ENCODE measurements around the gene NEGR1. TPM values are rescaled to one million over a fixed set of nuclear protein-coding genes. Genes with fewer than 3 reads are reported as not detected.

NEGR1 gene
- total and polyA plus RNA-seq, 9 of the 15 experiments (the other 6 are each of a cell fraction or from before 2014, with no cell fraction given): not detected

DNA sequence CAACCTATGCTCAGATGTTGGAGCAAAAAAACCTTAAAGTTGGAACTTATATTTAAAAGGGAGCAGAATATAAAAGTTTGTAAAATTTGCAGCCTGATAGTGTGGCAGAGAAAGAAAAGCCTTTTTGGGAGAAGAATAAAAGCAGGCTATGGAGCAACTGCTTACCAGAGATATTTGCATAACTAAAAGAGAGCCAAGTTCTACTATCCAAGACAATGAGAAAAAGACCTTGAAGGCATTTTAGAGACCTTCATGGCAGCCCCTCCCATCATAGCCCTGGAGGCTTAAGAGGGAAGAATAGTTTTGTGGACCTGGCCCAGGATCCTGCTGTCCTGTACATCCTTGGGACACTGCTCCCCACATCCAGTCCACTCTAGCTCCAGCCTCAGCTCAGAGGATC, 889.0 kb downstream of the NEGR1 start:
- H3K27ac ChIP-seq (ENCODE audit: extremely low read depth, low read depth, low read length): no peak overlapping the region
- no peak for TF ChIP-seq ZNF551 (CRISPR knock-in tag; IDR thresholded peaks at IDR 0.05)
- no peak for TF ChIP-seq HDGF (IDR thresholded peaks at IDR 0.05)
- no peak for TF ChIP-seq SRSF1 (IDR thresholded peaks at IDR 0.05; ENCODE audit: low read depth, low read length)
- TF ChIP-seq E2F3 (CRISPR knock-in tag; IDR thresholded peaks at IDR 0.05): no peak
- TF ChIP-seq CEBPB (tag; IDR thresholded peaks at IDR 0.05): no peak
- no peak for TF ChIP-seq ZNF23 (CRISPR knock-in tag; IDR thresholded peaks at IDR 0.05)
- TF ChIP-seq, protein P1, sequence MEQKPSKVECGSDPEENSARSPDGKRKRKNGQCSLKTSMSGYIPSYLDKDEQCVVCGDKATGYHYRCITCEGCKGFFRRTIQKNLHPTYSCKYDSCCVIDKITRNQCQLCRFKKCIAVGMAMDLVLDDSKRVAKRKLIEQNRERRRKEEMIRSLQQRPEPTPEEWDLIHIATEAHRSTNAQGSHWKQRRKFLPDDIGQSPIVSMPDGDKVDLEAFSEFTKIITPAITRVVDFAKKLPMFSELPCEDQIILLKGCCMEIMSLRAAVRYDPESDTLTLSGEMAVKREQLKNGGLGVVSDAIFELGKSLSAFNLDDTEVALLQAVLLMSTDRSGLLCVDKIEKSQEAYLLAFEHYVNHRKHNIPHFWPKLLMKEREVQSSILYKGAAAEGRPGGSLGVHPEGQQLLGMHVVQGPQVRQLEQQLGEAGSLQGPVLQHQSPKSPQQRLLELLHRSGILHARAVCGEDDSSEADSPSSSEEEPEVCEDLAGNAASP (IDR thresholded peaks at IDR 0.05): no peak
- no peak for TF ChIP-seq CREM (IDR thresholded peaks at IDR 0.05; ENCODE audit: low read depth)
- TF ChIP-seq HOXB6 (CRISPR knock-in tag; IDR thresholded peaks at IDR 0.05; ENCODE audit: borderline replicate concordance): no peak
- no peak for TF ChIP-seq TCF7 (IDR thresholded peaks at IDR 0.05; ENCODE audit: borderline replicate concordance)
- TF ChIP-seq ARHGAP35 (IDR thresholded peaks at IDR 0.05; ENCODE audit: partially characterized antibody): no peak
- TF ChIP-seq TAF9B (IDR thresholded peaks at IDR 0.05; ENCODE audit: partially characterized antibody): no peak
- TF ChIP-seq, protein P2, sequence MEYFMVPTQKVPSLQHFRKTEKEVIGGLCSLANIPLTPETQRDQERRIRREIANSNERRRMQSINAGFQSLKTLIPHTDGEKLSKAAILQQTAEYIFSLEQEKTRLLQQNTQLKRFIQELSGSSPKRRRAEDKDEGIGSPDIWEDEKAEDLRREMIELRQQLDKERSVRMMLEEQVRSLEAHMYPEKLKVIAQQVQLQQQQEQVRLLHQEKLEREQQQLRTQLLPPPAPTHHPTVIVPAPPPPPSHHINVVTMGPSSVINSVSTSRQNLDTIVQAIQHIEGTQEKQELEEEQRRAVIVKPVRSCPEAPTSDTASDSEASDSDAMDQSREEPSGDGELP (CRISPR knock-in tag; IDR thresholded peaks at IDR 0.05; ENCODE audit: borderline replicate concordance): no peak
- TF ChIP-seq ZNF282 (CRISPR knock-in tag; IDR thresholded peaks at IDR 0.05): no peak
- TF ChIP-seq TBP (optimal IDR thresholded peaks at IDR 0.05; ENCODE audit: low read depth, low read length): no peak
- no peak for TF ChIP-seq ZNF830 (CRISPR knock-in tag; IDR thresholded peaks at IDR 0.05)
- no peaks in the 10 kb centered on the region for H3K4me1 ChIP-seq (replicated peaks in 1 of 2; ENCODE audit: control insufficient read depth in 2 of 2, insufficient read depth in 2 of 2, low read length in 2 of 2)
- ATAC-seq (no peak), FAIRE-seq (no peak), DNase-seq (ENCODE audit: extremely low read depth in 1 of 4, low spot score in 3 of 4) (no peak)
- H3K27me3 ChIP-seq (ENCODE audit: control insufficient read depth in 2 of 2, insufficient read depth in 2 of 2, low read length in 2 of 2): no peaks in the 10 kb centered on the region
- BruUV-seq (replicated peaks): no TSS peak
- no peaks in the 10 kb centered on the region for H3K9me3 ChIP-seq (replicated peaks; ENCODE audit: control insufficient read depth, insufficient read depth, low read depth, low read length)
- no peaks in the 10 kb centered on the region for H3K36me3 ChIP-seq (ENCODE audit: control insufficient read depth, insufficient read depth, low read length)
- CTCF ChIA-PET (ENCODE audit: low intra/inter-chr PET ratio): no interaction called here
- no peaks in the 10 kb centered on the region for H4K20me1 ChIP-seq (replicated peaks; ENCODE audit: control insufficient read depth, insufficient read depth, low read length)
- H3K4me2 ChIP-seq (ENCODE audit: insufficient read depth, low read length): no peak overlapping the region
- H3K9me1 ChIP-seq (ENCODE audit: control insufficient read depth, insufficient read depth, low read length): no peaks in the 10 kb centered on the region
- no peak overlapping the region for H3K9ac ChIP-seq (ENCODE audit: insufficient read depth in 1 of 2, low read depth in 2 of 2, low read length in 2 of 2)
- in situ Hi-C loops (cut with MboI): no loop called here
- H2AFZ ChIP-seq (ENCODE audit: low read depth, low read length): no peak overlapping the region
- intact Hi-C loops (cut with micrococcal nuclease): no loop called here
- no peak overlapping the region for H3K4me3 ChIP-seq
- POLR2A ChIA-PET: no interaction called here
- H3K79me2 ChIP-seq (ENCODE audit: control insufficient read depth, insufficient read depth, low read length): no peaks in the 10 kb centered on the region
